GM10248 (cell line): ENCODE data around the gene PDE6D.

Experiments used
- CTCF ChIA-PET: fragments of 300-600 bp; sonication (Branson Sonifier 250); formaldehyde crosslinking; extraction: SDS; loops from one replicate; lab custom pipeline; 2021; ENCODE audit warnings: antibody characterized with exemption; lab: Yijun Ruan, JAX
- POLR2A ChIA-PET: fragments of 350-650 bp; sonication (Branson Sonifier 250); formaldehyde crosslinking; extraction: SDS; loops from one replicate; lab custom pipeline; 2020; ENCODE audit warnings: antibody characterized with exemption; lab: Yijun Ruan, JAX
- DNase-seq: peaks from one replicate; pipeline ENCODE4 v3.0.0; 2012; ENCODE audit errors: extremely low spot score
- TF ChIP-seq, protein P1 (sequence below): IDR thresholded peaks from 2 replicates; pipeline ENCODE4 v1.5.1; 2012; ENCODE audit warnings: mild to moderate bottlenecking, low read depth; ENCODE audit errors: extremely low read depth, missing control alignments, control extremely low read depth

Gene PDE6D

DNA sequence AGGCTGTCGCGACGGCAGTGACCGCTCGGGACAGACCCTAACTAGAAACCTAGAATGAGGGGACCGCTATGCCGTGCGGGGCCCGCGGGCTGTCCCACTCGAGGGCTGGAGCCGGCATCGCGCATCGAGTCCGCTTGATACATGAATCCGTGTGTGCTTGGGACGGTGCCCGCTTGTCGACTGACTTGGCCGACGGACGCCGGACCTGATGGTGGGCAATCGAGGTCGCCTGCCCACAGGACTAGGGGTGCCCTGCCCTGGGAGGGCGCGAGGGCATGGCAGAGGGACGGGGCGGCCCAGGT is 73.5 kb downstream of the PDE6D start:
- CTCF ChIA-PET, result interaction anchor here (1.0 to 11.6 kb wide), 11 partner anchors 10 to 145 kb away, joined by 3 to 434 read pairs (median 4); no protein-coding TSS in a partner anchor
- POLR2A ChIA-PET, result interaction anchor here (0.8 to 3.1 kb wide), 9 partner anchors 9 to 761 kb away, joined by 3 to 34 read pairs (median 5); no protein-coding TSS in a partner anchor
- TF ChIP-seq, protein P1, sequence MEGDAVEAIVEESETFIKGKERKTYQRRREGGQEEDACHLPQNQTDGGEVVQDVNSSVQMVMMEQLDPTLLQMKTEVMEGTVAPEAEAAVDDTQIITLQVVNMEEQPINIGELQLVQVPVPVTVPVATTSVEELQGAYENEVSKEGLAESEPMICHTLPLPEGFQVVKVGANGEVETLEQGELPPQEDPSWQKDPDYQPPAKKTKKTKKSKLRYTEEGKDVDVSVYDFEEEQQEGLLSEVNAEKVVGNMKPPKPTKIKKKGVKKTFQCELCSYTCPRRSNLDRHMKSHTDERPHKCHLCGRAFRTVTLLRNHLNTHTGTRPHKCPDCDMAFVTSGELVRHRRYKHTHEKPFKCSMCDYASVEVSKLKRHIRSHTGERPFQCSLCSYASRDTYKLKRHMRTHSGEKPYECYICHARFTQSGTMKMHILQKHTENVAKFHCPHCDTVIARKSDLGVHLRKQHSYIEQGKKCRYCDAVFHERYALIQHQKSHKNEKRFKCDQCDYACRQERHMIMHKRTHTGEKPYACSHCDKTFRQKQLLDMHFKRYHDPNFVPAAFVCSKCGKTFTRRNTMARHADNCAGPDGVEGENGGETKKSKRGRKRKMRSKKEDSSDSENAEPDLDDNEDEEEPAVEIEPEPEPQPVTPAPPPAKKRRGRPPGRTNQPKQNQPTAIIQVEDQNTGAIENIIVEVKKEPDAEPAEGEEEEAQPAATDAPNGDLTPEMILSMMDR, result no peak
- DNase-seq, result no peak

DNA sequence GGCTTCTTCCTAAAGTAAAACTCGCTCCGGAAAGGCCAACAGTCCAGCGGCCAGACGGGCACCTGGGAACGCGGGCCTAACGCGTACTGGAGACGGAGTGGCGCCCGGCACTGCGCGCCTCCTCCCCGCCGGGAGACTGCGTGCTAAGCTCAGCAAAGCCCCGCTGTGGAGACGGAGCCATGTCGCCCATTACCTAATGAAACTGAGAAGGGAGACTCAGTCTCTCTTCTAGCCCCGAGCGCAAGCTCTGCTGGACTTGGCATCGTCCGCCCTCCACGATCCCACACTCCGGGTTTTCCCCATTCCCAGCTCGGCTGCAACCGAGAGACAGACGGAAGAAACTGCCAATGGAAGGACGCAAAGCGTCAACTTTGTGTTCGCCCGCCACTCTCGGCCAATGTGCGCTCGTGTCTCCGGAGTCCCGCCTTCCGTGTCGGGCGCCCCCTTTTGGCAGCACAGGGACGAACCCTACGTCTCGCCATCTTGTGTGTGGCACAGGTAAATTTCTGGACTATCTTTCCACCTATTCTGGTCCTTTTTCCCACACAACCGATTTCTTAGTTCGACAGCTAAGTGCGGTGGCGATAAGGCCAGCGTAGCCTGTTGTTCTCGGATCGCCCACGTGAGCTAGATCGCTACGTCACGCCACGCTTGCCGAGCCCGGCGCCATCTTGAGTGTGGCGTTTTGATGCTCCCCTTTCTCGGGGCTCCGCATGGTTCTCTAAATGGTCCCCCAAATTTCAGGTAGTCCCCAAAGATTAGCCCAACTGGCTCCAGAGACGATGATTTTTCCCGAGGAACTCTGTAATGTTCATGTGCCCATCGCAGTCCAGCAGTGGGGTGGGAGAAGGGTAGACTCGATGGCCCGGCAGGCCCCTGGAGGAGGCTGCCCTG is 74.1 kb downstream of the PDE6D start:
- CTCF ChIA-PET, result interaction anchor here (0.7 to 11.6 kb wide), 23 partner anchors 8 to 226 kb away, joined by 3 to 434 read pairs (median 4); partner anchors contain the start of gene COPS7B
- DNase-seq, result peak; percentile 94
- TF ChIP-seq, protein P1, result peak; percentile 90
- POLR2A ChIA-PET, result interaction anchor here (0.6 to 2.6 kb wide), 5 partner anchors 10 to 94 kb away, joined by 3 to 33 read pairs (median 5); no protein-coding TSS in a partner anchor

DNA sequence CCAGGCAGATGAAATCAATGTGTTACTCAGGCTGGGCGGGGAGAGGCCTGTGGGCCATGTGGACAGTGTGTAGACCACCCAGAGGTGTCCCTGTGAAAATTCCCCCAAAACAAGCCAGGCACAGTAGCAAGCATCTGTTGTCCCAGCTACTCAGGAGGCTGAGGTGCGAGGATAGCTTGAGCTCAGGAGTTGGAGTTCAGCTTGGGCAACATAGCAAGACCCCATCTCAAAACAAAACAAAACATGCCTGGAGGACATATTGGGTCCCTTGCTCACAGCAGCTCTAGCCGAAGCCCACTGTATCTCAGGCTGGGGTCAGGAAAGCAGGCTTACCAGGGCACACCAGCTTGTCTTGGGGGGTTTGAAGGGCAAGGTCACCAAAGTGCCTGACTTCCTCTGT is 77.1 kb downstream of the PDE6D start:
- ChIA-PET POLR2A (interaction anchor here (0.6 kb wide), 1 partner anchor 235 kb away, joined by 4 read pairs; no protein-coding TSS in a partner anchor), CTCF (interaction anchor here (1.1 to 11.6 kb wide), 5 partner anchors 11 to 102 kb away, joined by 3 to 434 read pairs (median 11); no protein-coding TSS in a partner anchor)
- DNase-seq, result no peak
- TF ChIP-seq, protein P1, result no peak

DNA sequence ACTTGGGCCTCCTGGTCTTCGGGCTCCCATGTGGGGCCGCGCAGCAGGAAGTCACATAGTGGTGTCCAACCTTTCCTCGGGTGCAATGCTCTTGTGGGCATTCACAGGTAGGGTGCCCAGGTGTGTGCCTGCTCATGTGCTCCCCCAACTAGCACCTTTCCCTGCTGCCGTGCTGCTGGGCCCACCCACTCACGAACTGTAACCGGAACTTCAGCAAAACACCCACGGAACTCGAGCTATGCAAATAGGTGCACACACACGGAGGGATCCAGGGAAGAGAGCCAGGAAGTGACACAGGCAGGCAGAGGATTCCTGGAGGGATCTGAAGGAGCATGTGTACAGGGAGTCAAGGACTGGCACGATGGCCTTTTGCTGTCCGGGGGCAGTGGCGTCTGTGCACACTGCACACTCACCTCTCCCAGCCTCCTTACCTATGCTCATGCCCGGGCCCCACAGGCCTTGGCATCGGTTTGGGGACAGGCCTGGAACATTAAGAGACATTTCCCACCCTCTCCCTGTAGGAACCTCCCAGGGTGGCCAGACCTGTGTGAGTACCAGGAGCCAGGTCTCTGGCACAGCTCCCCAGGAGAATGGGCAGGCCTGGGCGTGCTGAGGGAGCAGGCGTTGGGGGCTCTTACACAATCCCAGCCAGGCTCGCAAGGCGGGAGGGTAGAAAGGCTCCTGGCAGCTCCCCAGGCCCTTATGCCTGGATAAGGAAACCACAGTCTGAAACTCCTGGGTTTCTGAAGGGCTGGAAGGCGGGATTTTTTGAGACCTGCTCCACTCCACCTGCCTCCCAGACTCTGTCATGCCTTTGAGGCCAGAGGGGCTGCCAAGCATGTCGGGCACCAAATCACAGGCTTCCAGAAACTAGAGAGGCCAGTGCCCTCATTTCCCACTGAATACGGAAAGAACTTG is 79.4 kb downstream of the PDE6D start:
- ChIA-PET CTCF (interaction anchor here (1.7 to 11.6 kb wide), 4 partner anchors 13 to 89 kb away, joined by 6 to 434 read pairs (median 34); no protein-coding TSS in a partner anchor), POLR2A (no interaction called here)
- DNase-seq, result no peak
- TF ChIP-seq, protein P1, result no peak

DNA sequence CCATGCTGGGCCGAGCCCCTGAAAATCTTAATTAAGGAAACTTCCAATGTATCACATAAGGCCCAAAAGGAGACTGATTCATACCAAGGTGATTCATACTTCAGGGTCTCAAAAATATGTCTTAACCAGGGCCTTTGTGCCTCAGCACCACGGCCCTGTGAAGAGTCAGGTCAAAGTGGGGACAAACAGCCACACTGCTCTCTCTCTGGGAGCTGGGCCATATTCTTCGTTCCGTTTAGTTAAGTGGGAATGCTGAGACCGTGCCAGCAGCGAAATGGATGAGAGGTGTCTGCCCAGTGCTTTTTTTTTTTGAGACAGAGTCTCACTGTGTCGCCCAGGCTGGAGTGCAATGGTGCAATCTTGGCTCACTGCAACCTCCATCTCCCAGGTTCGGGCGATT is 82.1 kb downstream of the PDE6D start:
- TF ChIP-seq, protein P1, result no peak
- DNase-seq, result no peak
- POLR2A ChIA-PET, result interaction anchor here (0.6 to 1.1 kb wide), 2 partner anchors 15 to 36 kb away, joined by 3 to 5 read pairs; no protein-coding TSS in a partner anchor
- CTCF ChIA-PET, result interaction anchor here (6.0 to 11.6 kb wide), 2 partner anchors 16 kb away, joined by 56 to 434 read pairs; no protein-coding TSS in a partner anchor
